Iris pigment epithelial cell (primary cell): ENCODE measurements around the gene BTG2.
A peak's percentile ranks its signal among the peaks of the same experiment; 100 is the strongest.

ENCODE experiments used
- DNase-seq: peaks from one replicate; pipeline ENCODE4 v3.0.0-alpha.2; 2011; ENCODE audit warnings: low read depth

Gene BTG2

DNA sequence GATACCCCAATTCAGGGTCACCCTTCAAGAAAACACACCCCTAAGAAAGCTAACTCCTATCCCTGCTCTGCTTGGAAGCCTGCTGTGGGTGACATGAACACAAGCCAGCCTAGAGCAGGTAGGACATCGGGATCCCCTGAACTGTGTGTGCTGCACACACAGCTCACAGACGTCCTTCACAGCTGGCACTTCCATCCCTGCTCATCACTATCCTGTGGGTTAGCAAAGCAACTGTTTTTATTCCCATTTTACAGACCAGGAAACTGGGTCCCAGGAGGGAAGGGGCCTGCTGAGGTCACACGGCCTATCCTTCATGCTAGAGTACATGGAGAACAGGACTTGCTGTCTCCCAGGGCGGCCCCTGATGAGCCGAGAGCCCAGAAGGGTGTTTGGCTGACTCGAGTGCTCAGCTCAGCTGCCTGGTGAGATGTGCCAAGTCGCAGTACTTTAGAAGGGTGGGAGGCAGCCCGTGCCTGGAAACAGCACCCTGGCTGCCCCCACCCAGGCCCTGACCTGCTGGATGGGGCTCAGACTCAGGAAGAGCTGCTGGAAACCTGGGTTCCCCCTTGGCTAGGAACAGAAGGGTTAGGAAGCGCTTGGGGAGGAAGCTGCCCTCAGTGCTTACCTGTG is 28.3 kb upstream of the BTG2 start:
- DNase-seq, result no peak

DNA sequence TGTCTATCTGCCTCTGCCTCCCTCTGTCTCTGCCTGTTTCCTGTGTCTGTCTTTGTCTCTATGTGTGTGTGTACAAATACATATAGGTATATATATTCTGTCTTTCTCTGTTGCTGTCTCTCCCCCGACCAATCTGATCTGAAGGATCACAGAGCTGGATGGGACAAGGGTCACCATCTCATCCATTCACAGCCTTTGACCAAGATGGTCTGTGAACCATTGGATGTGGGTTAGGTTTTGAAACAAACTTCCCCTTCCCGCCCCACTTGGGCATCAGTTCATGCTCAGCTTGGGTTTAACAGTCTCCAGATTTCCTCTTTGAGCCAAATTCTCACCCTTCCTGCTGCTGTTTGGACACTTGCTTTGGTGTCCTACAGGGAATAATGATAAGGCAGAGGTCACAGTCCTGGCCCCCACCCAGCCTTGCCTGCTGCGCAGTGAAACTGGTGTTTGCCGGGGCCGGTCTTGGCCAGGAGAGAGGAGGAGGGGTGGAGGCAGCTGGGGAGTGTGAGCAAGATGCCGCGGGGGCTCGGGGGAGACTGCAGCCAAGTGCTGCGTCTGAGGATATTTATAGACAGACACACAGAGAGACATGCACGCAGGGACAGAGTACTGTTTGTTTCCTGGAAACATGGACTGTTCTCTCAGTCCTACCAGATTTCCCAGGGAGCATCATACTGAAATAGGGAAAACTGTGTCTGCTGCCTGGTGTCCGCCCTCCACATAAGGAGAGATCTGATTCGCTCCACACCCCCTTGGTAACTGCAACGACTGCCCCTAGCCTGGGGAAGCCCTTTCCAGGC is 27.0 kb upstream of the BTG2 start:
- peak; percentile 74 for DNase-seq

DNA sequence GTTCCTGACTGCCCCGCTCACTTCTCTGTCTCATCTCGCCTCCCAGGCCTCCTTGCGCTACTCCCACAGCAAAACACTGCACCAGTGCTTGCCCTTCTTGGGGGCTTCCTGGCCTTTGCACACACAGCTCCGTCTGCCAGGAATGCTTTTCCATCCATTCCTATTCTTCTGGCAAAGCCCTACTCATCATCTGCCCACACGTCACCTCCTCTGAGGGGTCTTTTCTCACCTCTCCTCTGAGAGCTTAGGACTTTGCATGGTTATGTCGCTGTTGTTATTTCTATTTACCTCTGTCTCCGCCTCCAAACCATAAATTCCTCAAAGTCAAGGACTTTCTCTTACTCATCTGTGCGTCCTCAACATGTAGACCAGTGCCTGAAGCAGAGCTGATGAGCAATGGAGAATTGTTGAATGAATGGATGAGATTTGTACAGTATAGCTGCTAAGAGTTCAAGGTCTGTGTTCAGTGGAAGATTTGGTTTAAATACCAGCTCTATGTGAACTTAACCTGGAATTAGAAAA is 26.4 kb upstream of the BTG2 start:
- peak; percentile 33 for DNase-seq

DNA sequence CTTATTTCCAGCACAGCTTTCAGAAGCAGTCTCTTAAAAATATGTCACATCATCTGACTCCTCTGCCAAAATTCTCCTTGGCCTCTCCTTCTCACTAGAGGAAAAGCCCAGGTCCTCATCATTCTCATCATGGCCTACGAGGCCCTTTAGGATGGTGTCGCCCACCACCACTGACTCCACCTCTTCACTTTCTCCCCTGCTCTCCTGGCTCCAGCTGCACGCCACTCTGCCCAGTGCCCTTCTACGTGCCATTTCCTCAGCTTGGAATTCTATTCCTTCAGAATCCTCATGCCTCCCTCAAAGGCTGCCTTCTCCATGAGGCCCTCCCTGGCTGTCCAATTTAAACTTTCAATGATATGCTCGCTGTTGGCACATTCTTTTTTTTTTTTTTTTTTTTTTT is 25.3 kb upstream of the BTG2 start:
- DNase-seq, result no peak

DNA sequence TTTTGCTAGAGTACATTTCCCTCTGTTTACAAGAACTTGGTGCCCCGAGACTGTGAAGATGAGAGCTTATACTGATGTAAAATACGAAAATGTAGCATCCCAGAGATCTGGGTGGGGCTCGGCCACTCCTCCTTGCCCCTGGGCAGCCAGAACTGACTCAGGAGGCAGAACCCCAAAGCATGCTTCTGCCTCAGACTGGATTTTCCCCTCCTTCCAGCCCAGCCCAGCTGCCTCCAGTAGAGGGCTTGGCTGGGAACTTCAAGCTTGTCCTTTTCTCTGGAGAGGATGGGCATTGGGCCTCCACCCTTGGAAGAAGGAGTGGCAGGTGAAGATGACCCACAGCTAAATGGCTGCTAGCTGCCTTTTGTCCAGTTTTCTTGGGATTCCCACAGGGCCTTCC is 24.3 kb upstream of the BTG2 start:
- peak; percentile 27 for DNase-seq

DNA sequence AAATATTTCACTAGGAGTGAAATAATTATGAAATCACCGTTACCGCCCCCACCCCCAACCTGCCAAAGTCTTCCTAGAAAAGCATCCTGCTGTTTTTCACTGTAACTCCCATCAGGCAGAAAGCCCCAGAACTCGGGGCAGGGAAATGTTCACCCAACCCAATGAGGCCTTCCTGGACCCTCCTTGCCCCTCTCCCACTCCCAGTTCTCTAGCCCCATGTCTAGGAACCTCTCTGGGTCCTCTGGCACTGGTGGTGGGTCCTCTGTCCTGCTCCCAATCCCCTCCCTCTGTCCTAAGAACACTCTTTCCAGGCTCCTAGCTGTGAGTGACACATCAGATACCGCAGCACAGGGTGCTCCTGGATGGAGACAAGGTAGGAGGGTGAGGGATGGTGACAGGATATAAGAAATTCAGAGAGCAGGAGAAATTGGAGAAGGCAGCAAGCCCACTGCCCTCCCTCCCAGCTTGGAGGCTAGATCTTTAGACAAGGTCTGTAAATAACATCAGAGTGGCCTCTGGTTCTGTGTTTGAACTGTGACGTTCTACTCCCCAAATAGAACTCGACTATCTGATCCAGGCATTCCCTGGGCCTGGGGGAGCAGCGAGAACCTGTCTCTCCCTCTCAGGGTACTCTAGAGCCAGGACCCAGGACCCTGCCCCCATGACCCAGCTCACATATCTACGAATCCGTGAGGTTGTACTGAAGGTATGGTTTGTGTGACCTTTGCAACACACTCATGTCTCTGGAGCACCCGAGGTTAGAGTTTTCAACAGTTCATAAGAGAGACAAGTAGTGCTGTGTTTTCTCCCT is 23.3 kb upstream of the BTG2 start:
- no peak for DNase-seq

DNA sequence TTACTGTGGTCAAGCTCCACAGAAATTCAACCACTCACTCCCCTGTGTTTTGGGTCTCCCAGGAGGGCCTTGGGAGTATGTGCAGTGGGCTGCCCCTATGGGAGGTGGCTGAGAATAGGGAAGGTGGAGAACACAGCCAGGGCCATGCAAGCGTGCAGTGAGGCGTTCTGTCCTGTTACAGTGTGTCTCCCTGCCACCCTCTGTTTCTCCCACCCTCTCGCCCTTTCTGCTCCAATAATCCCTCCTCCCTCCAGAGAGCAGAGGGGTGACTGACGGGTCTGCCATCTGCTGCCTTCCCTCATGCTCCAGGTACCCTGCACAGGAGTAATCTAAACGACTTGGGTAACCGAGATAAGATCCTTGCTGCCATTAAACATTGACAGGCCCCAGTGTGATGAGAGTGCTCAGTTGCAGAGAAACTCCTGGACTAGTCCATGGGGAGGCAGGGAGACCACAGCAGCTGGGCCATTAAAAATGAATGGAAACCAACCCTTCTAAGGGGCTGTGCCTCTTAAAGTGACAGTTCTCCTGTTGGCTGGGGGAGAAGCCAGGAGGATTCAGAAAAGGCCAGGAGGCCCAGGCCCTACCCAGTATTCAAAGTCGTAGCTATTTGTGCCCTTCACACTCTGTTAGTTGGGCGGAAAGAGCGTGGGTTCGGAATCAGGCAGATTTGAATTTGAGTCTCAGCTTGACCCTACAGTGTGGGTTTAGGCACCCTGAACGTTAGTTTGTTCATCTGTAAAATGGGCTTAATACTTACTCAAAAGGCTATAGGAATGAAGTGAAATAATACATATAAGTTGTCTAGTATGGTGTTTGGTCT is 22.4 kb upstream of the BTG2 start:
- DNase-seq, result no peak

DNA sequence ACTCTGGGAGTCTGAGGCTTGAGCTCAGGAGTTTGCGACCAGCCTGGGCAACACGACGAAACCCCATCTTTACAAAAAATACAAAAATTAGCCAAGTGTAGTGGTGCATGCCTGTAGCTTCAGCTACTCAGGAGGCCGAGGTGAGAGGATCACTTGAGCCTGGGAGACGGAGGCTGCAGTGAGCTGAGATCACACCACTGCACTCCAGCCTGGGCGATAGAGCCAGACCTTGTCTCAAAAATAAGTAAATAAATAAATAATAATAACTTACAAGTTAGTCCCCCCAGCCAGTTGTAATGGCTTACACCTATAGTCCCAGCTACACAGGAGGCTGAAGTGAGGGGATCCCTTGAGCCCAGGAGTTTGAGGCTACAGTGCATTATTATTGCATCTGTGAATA is 21.7 kb upstream of the BTG2 start:
- no peak for DNase-seq

DNA sequence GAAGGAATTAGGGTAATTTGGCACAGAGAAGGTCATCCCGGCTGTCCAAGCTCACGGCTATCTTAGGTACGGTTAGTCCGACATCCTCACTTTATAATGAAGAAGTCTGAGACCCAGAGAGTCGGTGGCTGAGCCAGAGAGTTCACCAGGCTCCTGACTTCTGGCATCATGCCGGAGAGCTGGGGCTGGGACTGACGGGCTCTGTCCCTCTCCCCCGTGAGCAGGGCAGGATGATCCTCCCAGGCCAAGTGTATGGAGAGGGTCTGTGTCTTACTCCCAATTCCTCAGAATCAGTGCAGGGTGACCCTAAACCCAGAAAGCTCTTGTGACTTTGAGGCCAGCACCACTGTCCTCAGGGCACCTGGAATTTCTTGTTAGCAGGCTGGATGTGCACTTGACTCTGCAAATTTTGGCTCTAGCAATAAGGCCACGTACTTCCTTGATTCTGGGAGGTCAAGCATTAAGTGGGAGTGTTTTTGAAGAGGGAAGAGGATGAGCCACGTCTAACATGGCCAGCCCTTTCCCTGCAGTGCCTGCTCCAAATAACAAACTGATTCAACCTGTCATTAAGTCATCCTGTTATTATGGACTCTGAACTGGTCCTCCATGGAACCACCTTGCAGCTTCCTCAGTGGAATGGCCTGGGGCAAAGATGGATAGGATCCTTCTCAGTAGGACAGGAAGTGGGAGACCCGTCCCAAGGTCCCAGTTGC is 20.8 kb upstream of the BTG2 start:
- no peak for DNase-seq

DNA sequence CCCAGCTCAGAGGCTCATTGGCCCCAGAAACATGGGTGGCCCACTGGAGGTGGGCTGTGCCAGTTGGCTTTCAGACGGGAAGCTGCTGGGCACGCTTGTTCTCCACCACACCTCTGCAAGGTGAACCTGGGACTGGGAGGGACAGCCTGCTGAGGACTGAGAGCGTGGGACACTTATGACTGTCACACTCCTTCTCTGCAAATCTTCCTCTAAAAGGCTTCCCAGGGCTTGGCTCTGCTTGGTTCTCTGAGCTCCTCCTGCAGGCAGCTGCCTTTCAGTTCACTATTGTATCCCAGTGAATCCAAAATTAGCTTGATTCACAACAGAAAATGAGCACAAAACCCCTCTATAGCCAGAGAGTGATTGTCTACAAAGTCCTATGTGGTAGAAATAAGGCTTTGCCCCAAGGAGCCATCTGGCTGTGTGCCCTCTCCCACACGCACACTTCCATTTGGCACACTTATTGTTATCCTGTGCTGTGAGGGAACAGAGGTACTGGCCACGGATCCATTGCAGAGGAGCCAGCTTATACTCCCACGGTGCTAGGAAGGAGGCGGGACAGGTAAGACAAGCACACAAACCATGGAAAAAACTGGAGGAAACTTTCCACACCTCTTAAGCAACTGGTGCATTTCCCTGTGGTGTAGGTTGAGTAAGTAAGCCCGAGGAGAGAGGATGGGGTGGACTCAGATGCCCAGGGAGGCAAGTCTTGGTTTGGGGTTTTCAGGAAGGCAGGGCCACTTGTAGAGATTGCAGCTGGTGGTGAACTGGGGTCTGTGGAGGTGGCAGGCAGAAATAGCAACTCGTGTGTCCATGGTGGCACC is 18.9 kb upstream of the BTG2 start:
- no peak for DNase-seq

DNA sequence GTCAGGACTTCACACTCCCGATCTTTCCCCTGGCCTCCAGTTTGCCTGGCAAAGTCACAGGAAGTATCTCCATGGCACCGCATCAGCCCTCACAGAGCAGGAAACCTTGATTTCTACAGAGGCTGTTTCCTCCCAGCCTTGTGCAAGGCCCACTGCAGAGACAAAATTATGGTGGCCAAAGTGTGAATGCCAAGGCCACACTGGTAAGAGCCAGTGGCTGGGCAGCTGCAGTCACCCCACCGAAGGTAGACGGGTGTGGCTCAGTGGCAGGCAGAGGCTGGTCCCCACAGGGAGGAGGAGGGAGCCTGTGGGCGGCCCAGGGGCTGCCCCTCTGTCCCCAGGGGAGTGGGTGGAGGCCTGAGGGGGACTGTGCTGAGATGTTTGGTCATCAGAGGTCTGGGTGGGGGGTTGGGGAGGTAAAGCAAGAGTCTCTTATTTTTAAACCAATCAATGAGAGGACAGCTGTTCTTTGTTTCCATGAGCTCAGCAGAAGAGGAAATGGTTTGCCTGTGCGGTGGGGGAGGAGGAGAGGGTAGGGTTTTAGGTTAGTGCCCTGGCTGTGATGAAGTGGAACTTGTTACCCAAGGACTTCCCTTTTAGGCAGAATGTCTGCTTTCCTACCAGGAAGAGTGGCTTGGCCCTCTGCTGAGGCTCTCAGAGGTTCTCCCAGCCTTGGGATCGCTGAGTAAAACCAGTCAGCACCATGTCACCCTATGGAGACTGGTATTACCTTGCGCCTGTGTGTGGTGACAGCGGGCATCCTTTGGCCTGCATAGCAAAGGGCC is 18.0 kb upstream of the BTG2 start:
- peak; percentile 24 for DNase-seq

DNA sequence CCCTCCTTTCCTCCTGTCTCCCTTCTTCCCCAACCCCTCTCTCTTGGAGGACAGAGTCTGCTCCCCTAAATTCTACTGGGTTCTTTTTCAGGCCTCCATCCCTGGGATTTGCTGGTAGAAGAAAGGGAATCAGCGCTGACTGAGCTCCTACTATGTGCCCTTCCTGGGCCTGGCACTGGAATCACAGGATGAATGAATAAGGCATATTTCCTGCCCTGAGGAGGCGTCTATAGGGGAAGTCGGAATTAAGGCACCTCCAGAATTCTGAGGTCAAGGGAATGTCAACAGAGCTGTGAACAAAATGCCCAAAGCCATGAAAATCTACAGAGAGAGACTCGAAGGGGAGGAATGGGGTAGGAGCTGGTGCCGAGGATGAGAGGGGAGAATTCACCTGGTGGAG is 17.4 kb upstream of the BTG2 start:
- DNase-seq, result no peak

DNA sequence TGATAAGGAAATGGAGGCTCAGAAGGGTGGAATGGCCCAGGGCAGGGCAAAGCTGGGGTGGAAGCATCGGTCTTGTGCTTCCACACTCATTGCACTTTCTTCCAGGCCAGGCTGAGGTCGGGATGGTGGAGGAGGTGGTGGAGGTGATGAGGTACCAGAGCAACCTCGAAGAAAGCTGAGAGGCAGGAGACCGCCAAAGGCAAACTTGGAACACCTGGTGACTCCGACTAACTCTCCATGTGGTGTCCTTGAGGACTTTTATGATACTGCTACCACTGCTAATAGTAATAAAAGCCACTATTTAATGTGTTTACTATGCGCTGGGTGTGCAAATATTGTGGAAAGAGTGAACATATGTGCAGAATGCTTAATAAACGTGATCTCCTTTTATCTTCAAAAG is 16.9 kb upstream of the BTG2 start:
- no peak for DNase-seq

DNA sequence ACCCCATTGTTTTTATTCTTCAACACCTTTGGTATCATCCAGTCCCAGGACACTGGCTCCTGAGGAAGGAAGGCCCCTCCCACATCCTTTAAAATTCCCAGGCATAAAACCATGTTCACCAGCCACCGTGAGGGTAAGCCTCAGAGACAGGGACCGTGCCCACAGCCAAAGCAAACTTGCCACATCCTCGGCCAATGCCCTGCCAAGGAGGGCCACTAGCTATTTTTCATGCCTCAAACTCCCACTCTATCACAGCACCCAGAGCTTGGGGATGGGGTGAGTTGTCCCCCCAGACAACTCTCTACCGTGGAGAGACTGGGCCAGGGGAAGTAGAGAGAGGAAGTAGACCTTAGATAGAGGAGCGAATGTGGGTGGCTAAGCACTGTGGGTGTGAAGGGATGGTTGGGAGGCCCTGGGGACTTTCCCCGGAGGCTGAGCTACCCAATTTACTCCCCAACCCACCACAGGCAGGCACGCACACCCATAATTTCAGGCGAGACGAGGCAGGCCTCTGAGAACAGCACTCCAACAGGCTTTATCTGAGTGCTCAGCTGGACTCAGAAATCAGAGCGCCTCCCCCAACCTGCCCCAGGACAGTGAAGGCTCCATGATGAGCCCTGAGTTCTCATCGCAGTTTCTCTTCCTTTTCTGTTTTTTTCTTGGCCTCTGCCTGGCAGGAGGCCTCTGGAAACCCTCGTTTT is 15.9 kb upstream of the BTG2 start:
- DNase-seq, result no peak

DNA sequence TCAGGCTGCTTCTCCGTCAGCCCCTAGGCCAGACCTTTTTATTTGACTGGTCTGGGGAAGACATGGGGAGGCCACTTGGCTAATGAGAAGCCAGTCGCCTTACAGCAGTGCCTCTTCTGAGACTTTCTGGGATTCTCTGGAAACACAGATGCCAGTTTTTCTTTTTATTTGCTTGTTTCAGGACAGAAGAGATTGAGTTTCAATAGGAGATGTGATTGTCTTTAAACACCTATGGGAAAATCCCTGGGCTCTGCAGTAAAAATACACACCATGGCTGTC is 15.4 kb upstream of the BTG2 start:
- DNase-seq, result no peak

DNA sequence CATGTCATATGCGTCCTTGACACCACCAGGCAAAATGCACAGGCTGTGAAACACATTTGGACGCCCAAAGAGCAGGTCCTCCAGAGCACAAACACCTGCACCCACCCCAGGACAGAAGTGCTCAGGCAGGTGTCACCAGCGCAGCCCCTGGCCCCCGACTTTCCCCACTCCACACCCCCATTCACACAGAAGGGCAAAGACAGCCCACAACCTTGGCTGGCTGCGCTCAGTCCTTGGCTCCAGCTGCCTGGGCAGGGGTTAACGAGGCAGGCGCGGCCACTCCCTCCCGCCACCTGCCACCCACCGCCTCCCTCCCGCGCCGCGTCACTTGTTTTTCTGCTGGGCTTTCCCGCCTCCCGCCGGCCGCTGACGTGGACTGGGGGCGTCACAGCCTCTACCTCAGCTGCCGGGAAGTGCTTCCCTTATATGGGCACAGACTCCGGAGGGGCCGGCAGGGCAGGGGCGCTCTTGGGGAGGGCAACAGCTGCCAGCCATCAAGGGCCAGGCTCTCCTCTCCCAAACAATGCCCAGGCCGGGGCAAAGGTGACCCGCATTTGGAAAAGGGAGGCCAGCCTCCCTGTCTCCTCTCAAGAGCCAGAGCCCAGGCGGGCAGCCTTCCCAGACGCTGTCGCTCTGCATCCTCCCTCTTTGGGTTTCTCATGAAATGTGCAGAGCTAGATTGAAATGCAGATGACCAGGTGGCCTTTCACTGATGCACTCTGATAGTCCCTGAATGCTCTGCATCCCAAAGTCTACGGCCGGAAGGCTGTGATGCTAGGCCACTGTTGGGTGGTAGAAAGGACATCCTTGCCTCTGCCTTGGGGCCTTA is 14.8 kb upstream of the BTG2 start:
- peak; percentile 82 for DNase-seq

DNA sequence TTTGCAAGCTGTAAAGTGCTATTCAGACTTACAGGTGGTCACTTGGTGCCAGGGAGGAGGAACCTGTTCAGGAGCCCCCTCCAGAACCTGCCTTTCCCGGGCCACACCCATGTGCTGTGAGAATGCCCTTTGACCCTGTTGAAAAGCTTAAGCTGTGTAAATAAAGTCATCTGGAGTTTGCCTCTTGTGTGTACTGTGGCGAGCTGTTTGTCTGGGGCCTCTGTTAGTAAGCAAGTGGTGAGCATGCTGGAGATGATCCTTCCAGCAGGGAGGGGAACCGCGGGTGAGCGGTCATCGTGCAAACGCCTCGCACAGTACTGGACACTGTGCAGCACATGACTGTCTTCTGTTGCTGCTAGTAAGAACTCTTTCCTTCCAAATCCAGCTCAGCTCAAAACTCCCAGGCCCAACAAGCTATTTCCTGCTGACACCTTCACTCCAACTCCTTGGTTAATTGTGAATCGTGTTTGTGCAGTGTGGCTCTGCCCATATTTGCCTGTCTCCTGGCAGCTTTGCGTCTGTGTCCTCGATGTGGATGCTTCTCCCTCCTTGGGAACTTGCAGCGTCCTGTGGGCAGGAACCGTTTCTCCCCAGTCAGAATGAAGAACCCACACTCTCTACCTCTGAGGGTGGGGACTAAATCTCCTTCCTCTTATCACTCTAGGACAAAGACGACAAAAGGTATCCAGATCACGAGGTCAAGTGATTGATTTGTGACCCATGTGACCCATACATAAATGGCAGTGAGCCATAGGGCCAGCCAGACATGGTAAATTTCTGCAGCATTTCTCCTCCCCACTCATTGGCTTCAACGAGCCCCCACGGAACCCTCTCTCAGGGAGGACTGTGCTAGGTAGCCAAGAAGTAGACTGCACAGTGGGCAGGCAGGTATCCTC is 13.9 kb upstream of the BTG2 start:
- DNase-seq, result peak; percentile 47
